ENCODE measurements around the gene FHOD3. TPM values are rescaled to one million over a fixed set of nuclear protein-coding genes. Genes with fewer than 3 reads are reported as not detected.
A peak's percentile ranks its signal among the peaks of the same experiment; 100 is the strongest.

FHOD3 gene
- total and polyA plus RNA-seq, 2 experiments from 2014 or later, result 2.7 to 8.7 TPM

DNA sequence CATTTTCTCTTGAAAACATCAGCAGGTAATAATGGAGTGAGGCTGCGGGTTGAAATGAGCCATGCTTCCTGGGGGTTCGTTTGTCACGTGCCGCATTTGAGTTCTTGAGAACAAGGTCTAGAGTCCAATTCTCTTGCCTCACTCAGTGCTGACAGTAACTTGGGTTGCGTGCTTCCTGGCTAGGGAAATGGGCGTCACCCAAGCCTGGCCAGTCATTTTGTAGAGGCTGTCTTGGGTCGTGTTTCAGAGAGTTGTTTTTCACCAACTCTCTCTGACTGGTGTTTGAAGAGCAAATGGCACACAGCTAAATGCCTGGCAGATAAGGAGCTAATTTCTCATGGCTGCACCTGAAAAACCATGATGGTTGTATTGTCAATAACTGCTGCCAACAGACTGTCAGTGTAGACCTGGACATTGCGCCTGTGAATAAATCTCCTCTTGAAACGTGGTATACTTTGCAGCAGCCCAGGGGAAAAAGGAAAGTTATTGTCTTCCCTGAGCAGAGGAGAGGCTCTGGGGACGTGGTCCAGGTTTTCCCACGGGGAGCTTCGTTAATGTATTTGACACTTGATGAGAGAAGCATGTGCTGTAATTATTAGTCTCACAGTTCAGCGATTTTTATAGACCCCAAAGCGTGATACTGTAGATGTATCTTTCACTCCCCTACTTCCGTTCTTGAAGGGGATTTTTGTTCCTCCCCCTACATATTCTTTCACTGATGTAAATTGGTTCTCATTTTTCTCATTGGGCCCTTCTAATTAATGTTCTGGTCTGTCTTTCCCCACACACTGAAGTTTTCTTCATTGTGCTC, 196.0 kb downstream of the FHOD3 start:
- H2AFZ ChIP-seq, result no peak overlapping the region
- H3K27ac Mint-ChIP-seq, result no peak overlapping the region; the same call in 1 of the 2 replicates
- H3K4me1 ChIP-seq (ENCODE audit: insufficient read depth), result peaks cover 13% of the 10 kb centered on the region; the same call in 1 of the 2 replicates
- no peaks in the 10 kb centered on the region for H3K36me3 ChIP-seq (ENCODE audit: insufficient read depth)
- no peaks in the 10 kb centered on the region for H3K27me3 ChIP-seq (ENCODE audit: insufficient read depth)
- peaks cover 22% of the 10 kb centered on the region for H3K4me1 Mint-ChIP-seq
- H3F3A ChIP-seq (replicated peaks; ENCODE audit: low read depth), result no peaks in the 10 kb centered on the region
- no peaks in the 10 kb centered on the region for H3K36me3 Mint-ChIP-seq (ENCODE audit: low read depth)
- ATAC-seq, result peak; percentile 96
- no peaks in the 10 kb centered on the region for H3K9me3 Mint-ChIP-seq
- DNase-seq (ENCODE audit: low spot score), result peak; percentile 64
- no peak overlapping the region for H3K27ac ChIP-seq (ENCODE audit: low read depth)
- no peak overlapping the region for H3K4me3 Mint-ChIP-seq
- H3K4me2 ChIP-seq, result no peak overlapping the region
- no peaks in the 10 kb centered on the region for H3K79me2 ChIP-seq (replicated peaks; ENCODE audit: insufficient read depth)
- H3K27me3 Mint-ChIP-seq (ENCODE audit: insufficient read depth, low read depth, poor library complexity), result peaks cover 2% of the 10 kb centered on the region
- peaks cover 14% of the 10 kb centered on the region; the same call in 1 of the 2 replicates for H3K9me2 ChIP-seq (ENCODE audit: insufficient read depth)
- TF ChIP-seq, protein P1, sequence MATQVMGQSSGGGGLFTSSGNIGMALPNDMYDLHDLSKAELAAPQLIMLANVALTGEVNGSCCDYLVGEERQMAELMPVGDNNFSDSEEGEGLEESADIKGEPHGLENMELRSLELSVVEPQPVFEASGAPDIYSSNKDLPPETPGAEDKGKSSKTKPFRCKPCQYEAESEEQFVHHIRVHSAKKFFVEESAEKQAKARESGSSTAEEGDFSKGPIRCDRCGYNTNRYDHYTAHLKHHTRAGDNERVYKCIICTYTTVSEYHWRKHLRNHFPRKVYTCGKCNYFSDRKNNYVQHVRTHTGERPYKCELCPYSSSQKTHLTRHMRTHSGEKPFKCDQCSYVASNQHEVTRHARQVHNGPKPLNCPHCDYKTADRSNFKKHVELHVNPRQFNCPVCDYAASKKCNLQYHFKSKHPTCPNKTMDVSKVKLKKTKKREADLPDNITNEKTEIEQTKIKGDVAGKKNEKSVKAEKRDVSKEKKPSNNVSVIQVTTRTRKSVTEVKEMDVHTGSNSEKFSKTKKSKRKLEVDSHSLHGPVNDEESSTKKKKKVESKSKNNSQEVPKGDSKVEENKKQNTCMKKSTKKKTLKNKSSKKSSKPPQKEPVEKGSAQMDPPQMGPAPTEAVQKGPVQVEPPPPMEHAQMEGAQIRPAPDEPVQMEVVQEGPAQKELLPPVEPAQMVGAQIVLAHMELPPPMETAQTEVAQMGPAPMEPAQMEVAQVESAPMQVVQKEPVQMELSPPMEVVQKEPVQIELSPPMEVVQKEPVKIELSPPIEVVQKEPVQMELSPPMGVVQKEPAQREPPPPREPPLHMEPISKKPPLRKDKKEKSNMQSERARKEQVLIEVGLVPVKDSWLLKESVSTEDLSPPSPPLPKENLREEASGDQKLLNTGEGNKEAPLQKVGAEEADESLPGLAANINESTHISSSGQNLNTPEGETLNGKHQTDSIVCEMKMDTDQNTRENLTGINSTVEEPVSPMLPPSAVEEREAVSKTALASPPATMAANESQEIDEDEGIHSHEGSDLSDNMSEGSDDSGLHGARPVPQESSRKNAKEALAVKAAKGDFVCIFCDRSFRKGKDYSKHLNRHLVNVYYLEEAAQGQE (IDR thresholded peaks at IDR 0.05; ENCODE audit: unreplicated experiment), result no peak
- TF ChIP-seq, protein P2, sequence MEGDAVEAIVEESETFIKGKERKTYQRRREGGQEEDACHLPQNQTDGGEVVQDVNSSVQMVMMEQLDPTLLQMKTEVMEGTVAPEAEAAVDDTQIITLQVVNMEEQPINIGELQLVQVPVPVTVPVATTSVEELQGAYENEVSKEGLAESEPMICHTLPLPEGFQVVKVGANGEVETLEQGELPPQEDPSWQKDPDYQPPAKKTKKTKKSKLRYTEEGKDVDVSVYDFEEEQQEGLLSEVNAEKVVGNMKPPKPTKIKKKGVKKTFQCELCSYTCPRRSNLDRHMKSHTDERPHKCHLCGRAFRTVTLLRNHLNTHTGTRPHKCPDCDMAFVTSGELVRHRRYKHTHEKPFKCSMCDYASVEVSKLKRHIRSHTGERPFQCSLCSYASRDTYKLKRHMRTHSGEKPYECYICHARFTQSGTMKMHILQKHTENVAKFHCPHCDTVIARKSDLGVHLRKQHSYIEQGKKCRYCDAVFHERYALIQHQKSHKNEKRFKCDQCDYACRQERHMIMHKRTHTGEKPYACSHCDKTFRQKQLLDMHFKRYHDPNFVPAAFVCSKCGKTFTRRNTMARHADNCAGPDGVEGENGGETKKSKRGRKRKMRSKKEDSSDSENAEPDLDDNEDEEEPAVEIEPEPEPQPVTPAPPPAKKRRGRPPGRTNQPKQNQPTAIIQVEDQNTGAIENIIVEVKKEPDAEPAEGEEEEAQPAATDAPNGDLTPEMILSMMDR (conservative IDR thresholded peaks at IDR 0.05; ENCODE audit: low read depth in 2 of 2), result 0 out of 4 replicates have a peak, but pooled peaks of 1 of the 2 experiments have one; percentile 6
- H3K4me3 ChIP-seq, result no peak overlapping the region
- no peaks in the 10 kb centered on the region for H4K20me1 ChIP-seq (replicated peaks; ENCODE audit: insufficient read depth)

DNA sequence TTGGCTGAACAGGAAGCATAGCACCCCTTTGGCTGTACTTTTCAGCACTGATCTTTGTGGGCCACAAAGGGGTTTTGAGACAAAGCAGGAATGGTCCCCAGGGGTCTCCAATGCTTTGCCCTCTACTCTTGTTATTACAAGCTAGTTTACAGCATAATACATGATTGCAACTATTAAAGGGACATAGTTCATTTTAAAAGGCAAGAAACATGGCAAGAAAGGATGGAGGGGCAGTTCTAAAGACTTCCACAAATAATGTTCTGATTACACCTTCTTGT, 196.6 kb downstream of the FHOD3 start:
- Histone ChIP-seq H2AFZ (no peak overlapping the region), H3K27ac (ENCODE audit: low read depth) (no peak overlapping the region), H3K36me3 (ENCODE audit: insufficient read depth) (no peaks in the 10 kb centered on the region), H3K9me2 (ENCODE audit: insufficient read depth) (peaks cover 8% of the 10 kb centered on the region; the same call in 1 of the 2 replicates), H4K20me1 (replicated peaks; ENCODE audit: insufficient read depth) (no peaks in the 10 kb centered on the region), H3K4me1 (ENCODE audit: insufficient read depth) (peaks cover 13% of the 10 kb centered on the region; the same call in 1 of the 2 replicates), H3K27me3 (ENCODE audit: insufficient read depth) (no peaks in the 10 kb centered on the region), H3F3A (replicated peaks; ENCODE audit: low read depth) (no peaks in the 10 kb centered on the region), H3K4me3 (no peak overlapping the region), H3K4me2 (no peak overlapping the region), H3K79me2 (replicated peaks; ENCODE audit: insufficient read depth) (no peaks in the 10 kb centered on the region)
- DNase-seq (ENCODE audit: low spot score) (no peak), ATAC-seq (no peak)
- Mint-ChIP-seq H3K9me3 (no peaks in the 10 kb centered on the region), H3K4me1 (peaks cover 22% of the 10 kb centered on the region), H3K27ac (no peak overlapping the region), H3K4me3 (no peak overlapping the region), H3K36me3 (ENCODE audit: low read depth) (no peaks in the 10 kb centered on the region), H3K27me3 (ENCODE audit: insufficient read depth, low read depth, poor library complexity) (peaks cover 2% of the 10 kb centered on the region)
- TF ChIP-seq JUNB (IDR thresholded peaks at IDR 0.05; ENCODE audit: unreplicated experiment) (no peak), POLR2AphosphoS5 (IDR thresholded peaks at IDR 0.05; ENCODE audit: low read depth) (no peak), CREB1 (CRISPR knock-in tag; IDR thresholded peaks at IDR 0.05; ENCODE audit: low read depth) (no peak), EZH2phosphoT487 (IDR thresholded peaks at IDR 0.05; ENCODE audit: unreplicated experiment) (no peak), ZNF114 (CRISPR knock-in tag; IDR thresholded peaks at IDR 0.05) (no peak), ZNF331 (CRISPR knock-in tag; IDR thresholded peaks at IDR 0.05; ENCODE audit: low read depth) (no peak), STAT1 (IDR thresholded peaks at IDR 0.05; ENCODE audit: unreplicated experiment) (no peak), NANOG (IDR thresholded peaks at IDR 0.05; ENCODE audit: borderline replicate concordance) (no peak)
- TF ChIP-seq, protein P1 (IDR thresholded peaks at IDR 0.05; ENCODE audit: unreplicated experiment), result no peak
- TF ChIP-seq, protein P2 (conservative IDR thresholded peaks at IDR 0.05; ENCODE audit: low read depth in 2 of 2), result no peak
- TF ChIP-seq, protein P3, sequence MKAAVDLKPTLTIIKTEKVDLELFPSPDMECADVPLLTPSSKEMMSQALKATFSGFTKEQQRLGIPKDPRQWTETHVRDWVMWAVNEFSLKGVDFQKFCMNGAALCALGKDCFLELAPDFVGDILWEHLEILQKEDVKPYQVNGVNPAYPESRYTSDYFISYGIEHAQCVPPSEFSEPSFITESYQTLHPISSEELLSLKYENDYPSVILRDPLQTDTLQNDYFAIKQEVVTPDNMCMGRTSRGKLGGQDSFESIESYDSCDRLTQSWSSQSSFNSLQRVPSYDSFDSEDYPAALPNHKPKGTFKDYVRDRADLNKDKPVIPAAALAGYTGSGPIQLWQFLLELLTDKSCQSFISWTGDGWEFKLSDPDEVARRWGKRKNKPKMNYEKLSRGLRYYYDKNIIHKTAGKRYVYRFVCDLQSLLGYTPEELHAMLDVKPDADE (IDR thresholded peaks at IDR 0.05), result no peak
